ENCODE data around the gene CCDC197.
A peak's percentile ranks its signal among the peaks of the same experiment; 100 is the strongest.

Gene CCDC197

GRCh38 chr14:94045101-94045500 lies 48.0 kb downstream of the CCDC197 start:
- DNase-seq, result no peak

- no peak for DNase-seq
Measured at GRCh38 chr14:94045563-94046345, 48.7 kb downstream of the CCDC197 start.

GRCh38 chr14:94046696-94047250 lies 49.7 kb downstream of the CCDC197 start:
- no peak for DNase-seq

- DNase-seq, result no peak
Measured at GRCh38 chr14:94047581-94047980, 50.5 kb downstream of the CCDC197 start.

- peak; percentile 89 for DNase-seq
Measured at GRCh38 chr14:94048691-94049624, 51.9 kb downstream of the CCDC197 start.

- DNase-seq, result no peak
Measured at GRCh38 chr14:94049625-94050023, 52.5 kb downstream of the CCDC197 start.

- no peak for DNase-seq
Measured at GRCh38 chr14:94050231-94050880, 53.3 kb downstream of the CCDC197 start.

GRCh38 chr14:94051115-94051514 lies 54.0 kb downstream of the CCDC197 start:
- no peak for DNase-seq

GRCh38 chr14:94051779-94052178 lies 54.7 kb downstream of the CCDC197 start:
- no peak for DNase-seq

GRCh38 chr14:94052199-94052598 lies 55.1 kb downstream of the CCDC197 start:
- no peak for DNase-seq

GRCh38 chr14:94052662-94053061 lies 55.6 kb downstream of the CCDC197 start:
- DNase-seq, result no peak

GRCh38 chr14:94054401-94054800 lies 57.3 kb downstream of the CCDC197 start:
- DNase-seq, result no peak

GRCh38 chr14:94054936-94055335 lies 57.8 kb downstream of the CCDC197 start:
- DNase-seq, result no peak

GRCh38 chr14:94056579-94057308 lies 59.6 kb downstream of the CCDC197 start:
- DNase-seq, result no peak

GRCh38 chr14:94058128-94058673 lies 61.1 kb downstream of the CCDC197 start:
- DNase-seq, result no peak
